ENCODE data around the gene RIMS4. TPM values are rescaled to one million over a fixed set of nuclear protein-coding genes. Genes with fewer than 3 reads are reported as not detected.

Gene RIMS4
- total RNA-seq, 1 donor from 2014 or later = 5.3 TPM

DNA sequence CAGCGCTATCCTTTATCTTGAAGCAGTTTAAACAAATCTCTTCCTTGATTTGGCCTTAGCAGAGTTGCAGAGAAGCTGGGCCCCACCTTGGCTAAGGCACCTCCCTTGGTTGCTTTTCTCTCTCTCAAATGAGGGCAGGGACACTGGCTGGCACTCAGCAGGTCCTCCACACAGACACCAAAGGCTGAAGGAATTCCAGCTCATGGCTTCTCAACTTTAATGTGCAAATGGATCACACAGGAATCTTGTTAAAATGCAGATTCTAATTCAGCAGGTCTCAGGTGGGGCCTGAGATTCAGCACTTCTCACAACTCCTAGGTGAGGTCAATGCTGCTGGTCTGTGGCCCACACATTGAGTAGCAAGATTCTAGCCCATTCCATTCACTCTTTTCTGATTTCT is 25.7 kb downstream of the RIMS4 start:
- Mint-ChIP-seq H3K36me3 (no peaks in the 10 kb centered on the region), H3K4me1 (no peaks in the 10 kb centered on the region), H3K27ac (no peak overlapping the region), H3K27me3 (ENCODE audit: insufficient read depth, low read depth) (peaks cover 3% of the 10 kb centered on the region), H3K4me3 (no peak overlapping the region), H3K9me3 (no peaks in the 10 kb centered on the region)
- Histone ChIP-seq H3K9me3 (ENCODE audit: low read depth) (no peaks in the 10 kb centered on the region), H3F3A (ENCODE audit: low read depth) (no peaks in the 10 kb centered on the region), H3K27me3 (no peaks in the 10 kb centered on the region), H3K4me2 (no peak overlapping the region), H3K36me3 (no peaks in the 10 kb centered on the region), H3K9ac (no peak overlapping the region), H2AFZ (replicated peaks) (no peak overlapping the region), H4K20me1 (ENCODE audit: low read depth) (peaks cover 18% of the 10 kb centered on the region), H3K4me1 (no peaks in the 10 kb centered on the region), H3K27ac (no peak overlapping the region), H3K79me2 (ENCODE audit: low read depth) (no peaks in the 10 kb centered on the region), H3K4me3 (no peak overlapping the region)
- no peak for DNase-seq (ENCODE audit: low spot score)
- TF ChIP-seq EZH2 (IDR thresholded peaks at IDR 0.05) (no peak), EZH2phosphoT487 (IDR thresholded peaks at IDR 0.05) (no peak), CTCF (IDR thresholded peaks at IDR 0.05) (no peak)

DNA sequence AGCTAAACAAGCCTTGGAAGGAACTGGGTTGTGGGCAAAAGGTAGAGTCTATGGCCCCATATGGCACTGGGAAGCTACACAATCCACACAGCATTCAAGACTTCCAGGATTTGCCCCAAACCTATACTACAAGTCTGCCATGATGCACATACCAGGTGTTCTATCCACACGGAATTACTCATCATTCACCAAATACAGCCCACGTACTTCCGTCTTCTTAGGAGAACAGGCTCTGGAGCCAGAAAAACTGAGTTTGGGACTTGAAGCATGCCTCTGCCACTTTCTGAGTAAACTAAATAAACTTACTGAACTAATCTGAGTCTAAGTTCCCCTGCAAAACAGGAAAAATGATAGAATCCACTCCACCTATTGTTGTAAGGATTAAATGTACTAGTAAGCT is 28.6 kb downstream of the RIMS4 start:
- Histone ChIP-seq H3K36me3 (no peaks in the 10 kb centered on the region), H4K20me1 (ENCODE audit: low read depth) (peaks cover 43% of the 10 kb centered on the region), H3K27ac (no peak overlapping the region), H3K27me3 (no peaks in the 10 kb centered on the region), H3K4me2 (no peak overlapping the region), H3K4me3 (no peak overlapping the region), H3K4me1 (no peaks in the 10 kb centered on the region), H2AFZ (replicated peaks) (no peak overlapping the region), H3K9ac (no peak overlapping the region), H3K9me3 (ENCODE audit: low read depth) (no peaks in the 10 kb centered on the region), H3F3A (ENCODE audit: low read depth) (no peaks in the 10 kb centered on the region), H3K79me2 (ENCODE audit: low read depth) (no peaks in the 10 kb centered on the region)
- Mint-ChIP-seq H3K27me3 (ENCODE audit: insufficient read depth, low read depth) (peaks cover 8% of the 10 kb centered on the region), H3K4me1 (no peaks in the 10 kb centered on the region), H3K36me3 (no peaks in the 10 kb centered on the region), H3K4me3 (no peak overlapping the region), H3K27ac (no peak overlapping the region), H3K9me3 (no peaks in the 10 kb centered on the region)
- TF ChIP-seq EZH2phosphoT487 (IDR thresholded peaks at IDR 0.05) (no peak), EZH2 (IDR thresholded peaks at IDR 0.05) (no peak), CTCF (IDR thresholded peaks at IDR 0.05) (no peak)
- no peak for DNase-seq (ENCODE audit: low spot score)

- Histone ChIP-seq H3K4me3 (no peak overlapping the region), H3F3A (ENCODE audit: low read depth) (no peaks in the 10 kb centered on the region), H3K9me3 (ENCODE audit: low read depth) (no peaks in the 10 kb centered on the region), H3K4me1 (no peaks in the 10 kb centered on the region), H3K79me2 (ENCODE audit: low read depth) (no peaks in the 10 kb centered on the region), H2AFZ (replicated peaks) (no peak overlapping the region), H4K20me1 (ENCODE audit: low read depth) (peaks cover 48% of the 10 kb centered on the region), H3K9ac (no peak overlapping the region), H3K36me3 (no peaks in the 10 kb centered on the region), H3K4me2 (no peak overlapping the region), H3K27ac (no peak overlapping the region), H3K27me3 (peaks cover 4% of the 10 kb centered on the region)
- no peak for TF ChIP-seq CTCF (IDR thresholded peaks at IDR 0.05)
- no peak for TF ChIP-seq EZH2 (IDR thresholded peaks at IDR 0.05)
- no peak for TF ChIP-seq EZH2phosphoT487 (IDR thresholded peaks at IDR 0.05)
- Mint-ChIP-seq H3K27ac (no peak overlapping the region), H3K9me3 (no peaks in the 10 kb centered on the region), H3K4me3 (no peak overlapping the region), H3K4me1 (no peaks in the 10 kb centered on the region), H3K27me3 (ENCODE audit: insufficient read depth, low read depth) (peaks cover 9% of the 10 kb centered on the region), H3K36me3 (no peaks in the 10 kb centered on the region)
- no peak for DNase-seq (ENCODE audit: low spot score)
Measured at GRCh38 chr20:44781118-44781517, 29.2 kb downstream of the RIMS4 start.

Data from neural progenitor cell (in vitro differentiated cells).